ENCODE results near the gene IRF4.

DNA sequence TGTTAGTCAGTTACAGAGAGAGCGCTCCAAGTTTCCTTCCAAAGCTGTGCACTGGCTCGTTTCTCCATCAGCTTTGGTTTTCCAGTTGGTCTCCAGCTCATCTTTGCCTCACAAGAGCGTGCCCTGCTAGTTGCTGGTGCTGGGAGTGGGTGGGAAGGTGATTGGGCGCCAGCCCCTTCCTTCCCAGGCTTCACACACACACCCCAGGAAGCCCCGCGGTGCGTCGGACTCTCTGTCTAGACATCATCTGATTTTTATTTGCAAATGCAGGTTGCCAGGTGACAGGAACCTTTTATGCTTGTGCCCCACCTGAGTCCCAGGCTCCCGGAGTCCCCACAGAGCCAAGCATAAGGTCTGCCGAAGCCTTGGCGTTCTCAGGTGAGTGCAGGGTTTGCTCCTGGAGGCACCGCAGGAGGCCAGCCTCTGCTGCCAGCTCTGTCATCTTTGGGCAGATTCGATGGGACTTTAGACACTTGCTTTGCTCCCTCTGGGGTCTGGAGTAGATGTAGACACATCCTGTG lies 7.1 kb downstream of the IRF4 start:
- TF ChIP-seq ZNF184 (tag by site-specific recombination; IDR thresholded peaks at IDR 0.05) (no peak), ZNF677 (tag by site-specific recombination; IDR thresholded peaks at IDR 0.05) (no peak), ZNF140 (tag by site-specific recombination; IDR thresholded peaks at IDR 0.05) (no peak), ZNF335 (tag by site-specific recombination; conservative IDR thresholded peaks at IDR 0.05) (no peak), ZNF394 (tag by site-specific recombination; IDR thresholded peaks at IDR 0.05; ENCODE audit: borderline replicate concordance) (no peak), HOXA7 (CRISPR knock-in tag; IDR thresholded peaks at IDR 0.05; ENCODE audit: borderline replicate concordance) (no peak)
- TF ChIP-seq, protein P1, sequence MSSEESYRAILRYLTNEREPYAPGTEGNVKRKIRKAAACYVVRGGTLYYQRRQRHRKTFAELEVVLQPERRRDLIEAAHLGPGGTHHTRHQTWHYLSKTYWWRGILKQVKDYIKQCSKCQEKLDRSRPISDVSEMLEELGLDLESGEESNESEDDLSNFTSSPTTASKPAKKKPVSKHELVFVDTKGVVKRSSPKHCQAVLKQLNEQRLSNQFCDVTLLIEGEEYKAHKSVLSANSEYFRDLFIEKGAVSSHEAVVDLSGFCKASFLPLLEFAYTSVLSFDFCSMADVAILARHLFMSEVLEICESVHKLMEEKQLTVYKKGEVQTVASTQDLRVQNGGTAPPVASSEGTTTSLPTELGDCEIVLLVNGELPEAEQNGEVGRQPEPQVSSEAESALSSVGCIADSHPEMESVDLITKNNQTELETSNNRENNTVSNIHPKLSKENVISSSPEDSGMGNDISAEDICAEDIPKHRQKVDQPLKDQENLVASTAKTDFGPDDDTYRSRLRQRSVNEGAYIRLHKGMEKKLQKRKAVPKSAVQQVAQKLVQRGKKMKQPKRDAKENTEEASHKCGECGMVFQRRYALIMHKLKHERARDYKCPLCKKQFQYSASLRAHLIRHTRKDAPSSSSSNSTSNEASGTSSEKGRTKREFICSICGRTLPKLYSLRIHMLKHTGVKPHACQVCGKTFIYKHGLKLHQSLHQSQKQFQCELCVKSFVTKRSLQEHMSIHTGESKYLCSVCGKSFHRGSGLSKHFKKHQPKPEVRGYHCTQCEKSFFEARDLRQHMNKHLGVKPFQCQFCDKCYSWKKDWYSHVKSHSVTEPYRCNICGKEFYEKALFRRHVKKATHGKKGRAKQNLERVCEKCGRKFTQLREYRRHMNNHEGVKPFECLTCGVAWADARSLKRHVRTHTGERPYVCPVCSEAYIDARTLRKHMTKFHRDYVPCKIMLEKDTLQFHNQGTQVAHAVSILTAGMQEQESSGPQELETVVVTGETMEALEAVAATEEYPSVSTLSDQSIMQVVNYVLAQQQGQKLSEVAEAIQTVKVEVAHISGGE (tag by site-specific recombination; conservative IDR thresholded peaks at IDR 0.05; ENCODE audit: low read depth) = no peak
- TF ChIP-seq, protein P2, sequence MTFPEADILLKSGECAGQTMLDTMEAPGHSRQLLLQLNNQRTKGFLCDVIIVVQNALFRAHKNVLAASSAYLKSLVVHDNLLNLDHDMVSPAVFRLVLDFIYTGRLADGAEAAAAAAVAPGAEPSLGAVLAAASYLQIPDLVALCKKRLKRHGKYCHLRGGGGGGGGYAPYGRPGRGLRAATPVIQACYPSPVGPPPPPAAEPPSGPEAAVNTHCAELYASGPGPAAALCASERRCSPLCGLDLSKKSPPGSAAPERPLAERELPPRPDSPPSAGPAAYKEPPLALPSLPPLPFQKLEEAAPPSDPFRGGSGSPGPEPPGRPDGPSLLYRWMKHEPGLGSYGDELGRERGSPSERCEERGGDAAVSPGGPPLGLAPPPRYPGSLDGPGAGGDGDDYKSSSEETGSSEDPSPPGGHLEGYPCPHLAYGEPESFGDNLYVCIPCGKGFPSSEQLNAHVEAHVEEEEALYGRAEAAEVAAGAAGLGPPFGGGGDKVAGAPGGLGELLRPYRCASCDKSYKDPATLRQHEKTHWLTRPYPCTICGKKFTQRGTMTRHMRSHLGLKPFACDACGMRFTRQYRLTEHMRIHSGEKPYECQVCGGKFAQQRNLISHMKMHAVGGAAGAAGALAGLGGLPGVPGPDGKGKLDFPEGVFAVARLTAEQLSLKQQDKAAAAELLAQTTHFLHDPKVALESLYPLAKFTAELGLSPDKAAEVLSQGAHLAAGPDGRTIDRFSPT (tag by site-specific recombination; IDR thresholded peaks at IDR 0.05) = no peak
- TF ChIP-seq, protein P3, sequence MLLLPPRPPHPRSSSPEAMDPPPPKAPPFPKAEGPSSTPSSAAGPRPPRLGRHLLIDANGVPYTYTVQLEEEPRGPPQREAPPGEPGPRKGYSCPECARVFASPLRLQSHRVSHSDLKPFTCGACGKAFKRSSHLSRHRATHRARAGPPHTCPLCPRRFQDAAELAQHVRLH (tag by site-specific recombination; IDR thresholded peaks at IDR 0.05) = no peak
- TF ChIP-seq, protein P4, sequence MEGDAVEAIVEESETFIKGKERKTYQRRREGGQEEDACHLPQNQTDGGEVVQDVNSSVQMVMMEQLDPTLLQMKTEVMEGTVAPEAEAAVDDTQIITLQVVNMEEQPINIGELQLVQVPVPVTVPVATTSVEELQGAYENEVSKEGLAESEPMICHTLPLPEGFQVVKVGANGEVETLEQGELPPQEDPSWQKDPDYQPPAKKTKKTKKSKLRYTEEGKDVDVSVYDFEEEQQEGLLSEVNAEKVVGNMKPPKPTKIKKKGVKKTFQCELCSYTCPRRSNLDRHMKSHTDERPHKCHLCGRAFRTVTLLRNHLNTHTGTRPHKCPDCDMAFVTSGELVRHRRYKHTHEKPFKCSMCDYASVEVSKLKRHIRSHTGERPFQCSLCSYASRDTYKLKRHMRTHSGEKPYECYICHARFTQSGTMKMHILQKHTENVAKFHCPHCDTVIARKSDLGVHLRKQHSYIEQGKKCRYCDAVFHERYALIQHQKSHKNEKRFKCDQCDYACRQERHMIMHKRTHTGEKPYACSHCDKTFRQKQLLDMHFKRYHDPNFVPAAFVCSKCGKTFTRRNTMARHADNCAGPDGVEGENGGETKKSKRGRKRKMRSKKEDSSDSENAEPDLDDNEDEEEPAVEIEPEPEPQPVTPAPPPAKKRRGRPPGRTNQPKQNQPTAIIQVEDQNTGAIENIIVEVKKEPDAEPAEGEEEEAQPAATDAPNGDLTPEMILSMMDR (tag by site-specific recombination; IDR thresholded peaks at IDR 0.05) = no peak
